Measurements from ENCODE around the gene PPIL6.

PPIL6 gene

GRCh38 chr6:109449064-109449794 lies 8.8 kb upstream of the PPIL6 start:
- no peak for DNase-seq (ENCODE audit: low read depth)

GRCh38 chr6:109448615-109449014 lies 8.2 kb upstream of the PPIL6 start:
- no peak for DNase-seq (ENCODE audit: low read depth)

DNA sequence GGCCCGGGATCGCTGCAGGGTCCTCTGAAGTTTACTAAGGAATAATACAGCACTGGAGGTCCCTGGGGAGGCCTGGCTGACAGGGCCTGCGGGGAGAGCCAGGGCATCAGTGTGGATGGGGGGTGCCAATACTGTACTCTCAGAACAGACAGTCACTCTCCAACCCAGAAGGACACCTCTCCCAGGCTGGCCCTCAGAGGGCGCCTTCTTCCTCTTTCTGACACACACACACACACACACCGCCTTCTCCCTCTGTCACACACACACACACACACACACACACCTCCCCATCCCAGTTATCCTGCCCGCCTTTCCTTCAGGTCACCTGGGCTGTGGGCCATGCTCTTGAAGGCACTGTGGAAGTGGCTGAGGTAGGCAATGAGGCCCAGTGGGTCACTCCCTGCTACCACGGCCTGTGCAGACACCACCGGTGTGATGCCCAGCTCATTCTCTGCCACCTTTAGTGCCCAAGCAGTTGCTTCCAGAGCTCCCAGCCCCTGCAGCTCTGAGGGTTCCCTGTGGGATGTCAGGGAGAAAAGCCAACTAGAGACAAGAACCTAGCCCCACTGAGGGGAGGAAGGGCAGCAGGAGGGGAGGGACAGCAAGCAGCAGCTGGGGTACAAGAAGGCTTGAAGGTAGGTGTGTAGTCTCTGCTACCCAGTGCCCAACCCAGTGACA lies 7.6 kb upstream of the PPIL6 start:
- DNase-seq (ENCODE audit: low read depth), result no peak

GRCh38 chr6:109447087-109447486 lies 6.7 kb upstream of the PPIL6 start:
- DNase-seq (ENCODE audit: low read depth), result no peak

- no peak for DNase-seq (ENCODE audit: low read depth)
Measured at GRCh38 chr6:109446541-109446940, 6.1 kb upstream of the PPIL6 start.

DNA sequence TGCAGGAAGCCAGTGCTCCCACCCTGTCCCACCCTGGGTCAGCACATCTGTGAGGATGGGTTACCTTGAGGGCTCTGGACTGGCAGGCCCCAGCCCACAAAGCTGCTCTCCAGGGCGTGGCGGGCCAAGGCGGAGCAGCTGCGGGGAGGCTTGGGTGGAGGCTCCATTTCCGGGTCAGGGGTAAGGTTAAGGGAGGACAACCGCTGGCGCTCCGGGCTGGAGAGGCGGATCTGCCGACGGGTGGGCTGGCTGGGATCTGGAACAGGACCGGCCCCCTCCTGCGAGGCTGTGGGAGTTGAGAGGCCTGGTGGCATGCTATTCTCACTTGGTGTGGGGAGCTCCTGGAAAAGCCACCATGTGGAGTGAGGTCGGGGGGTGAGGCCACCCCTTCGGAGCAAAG lies 5.6 kb upstream of the PPIL6 start:
- DNase-seq (ENCODE audit: low read depth), result no peak

- DNase-seq (ENCODE audit: low read depth), result peak; percentile 22
Measured at GRCh38 chr6:109445382-109445781, 5.0 kb upstream of the PPIL6 start.

GRCh38 chr6:109443425-109443950 lies 3.1 kb upstream of the PPIL6 start:
- DNase-seq (ENCODE audit: low read depth), result no peak

GRCh38 chr6:109442393-109442924 lies 2.0 kb upstream of the PPIL6 start:
- no peak for DNase-seq (ENCODE audit: low read depth)

DNA sequence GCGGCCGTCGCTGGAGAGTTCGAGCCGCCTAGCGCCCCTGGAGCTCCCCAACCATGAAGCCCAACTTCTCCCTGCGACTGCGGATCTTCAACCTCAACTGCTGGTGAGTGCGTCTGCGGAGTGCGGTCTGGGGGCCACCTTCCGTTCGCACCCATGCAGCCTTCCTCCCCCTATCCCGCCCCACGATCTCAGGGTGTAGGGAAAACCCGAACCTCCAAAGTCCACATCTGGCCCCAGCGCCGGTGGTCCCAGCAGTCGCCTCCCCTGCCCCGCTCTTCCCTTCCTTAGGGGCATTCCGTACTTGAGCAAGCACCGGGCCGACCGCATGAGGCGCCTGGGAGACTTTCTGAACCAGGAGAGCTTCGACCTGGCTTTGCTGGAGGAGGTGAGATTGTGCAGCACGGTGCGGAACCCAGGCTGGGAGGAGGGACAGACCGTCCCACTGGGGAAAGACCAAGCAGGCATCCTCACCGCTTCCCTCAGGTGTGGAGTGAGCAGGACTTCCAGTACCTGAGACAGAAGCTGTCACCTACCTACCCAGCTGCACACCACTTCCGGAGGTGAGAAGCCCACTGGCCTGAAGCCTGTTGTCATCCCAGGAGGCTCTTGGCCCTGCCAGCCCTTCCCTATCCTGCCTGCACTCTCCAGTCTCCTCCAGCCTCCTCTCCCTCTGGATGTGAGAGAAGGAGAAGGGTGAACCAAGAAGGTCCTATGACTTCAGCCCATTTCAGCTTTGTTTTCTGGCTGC lies 815 bp upstream of the PPIL6 start:
- peak; percentile 65 for DNase-seq (ENCODE audit: low read depth)

DNA sequence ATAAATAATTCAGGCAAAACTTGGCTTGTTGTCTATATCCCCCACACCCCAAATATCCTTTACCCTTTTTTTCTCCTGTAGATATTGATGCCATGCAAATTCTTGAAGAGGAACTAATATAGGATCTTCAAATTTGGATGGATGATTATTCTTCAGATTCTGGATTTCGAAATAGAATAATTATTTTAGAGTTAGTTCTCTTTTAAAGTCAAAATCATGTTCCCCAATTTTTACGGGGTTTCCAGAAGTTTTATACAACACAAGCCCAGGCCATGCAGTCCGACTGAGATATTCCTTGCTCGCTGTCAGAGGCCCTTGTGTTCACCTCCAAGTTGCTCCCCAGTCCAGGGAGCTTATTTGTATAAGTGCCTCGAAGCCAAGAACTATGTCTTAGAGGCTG lies 4.4 kb downstream of the PPIL6 start:
- no peak for DNase-seq (ENCODE audit: low read depth)

- no peak for DNase-seq (ENCODE audit: low read depth)
Measured at GRCh38 chr6:109434456-109434855, 6.0 kb downstream of the PPIL6 start.

- DNase-seq (ENCODE audit: low read depth), result no peak
Measured at GRCh38 chr6:109429496-109429895, 10.9 kb downstream of the PPIL6 start.

DNA sequence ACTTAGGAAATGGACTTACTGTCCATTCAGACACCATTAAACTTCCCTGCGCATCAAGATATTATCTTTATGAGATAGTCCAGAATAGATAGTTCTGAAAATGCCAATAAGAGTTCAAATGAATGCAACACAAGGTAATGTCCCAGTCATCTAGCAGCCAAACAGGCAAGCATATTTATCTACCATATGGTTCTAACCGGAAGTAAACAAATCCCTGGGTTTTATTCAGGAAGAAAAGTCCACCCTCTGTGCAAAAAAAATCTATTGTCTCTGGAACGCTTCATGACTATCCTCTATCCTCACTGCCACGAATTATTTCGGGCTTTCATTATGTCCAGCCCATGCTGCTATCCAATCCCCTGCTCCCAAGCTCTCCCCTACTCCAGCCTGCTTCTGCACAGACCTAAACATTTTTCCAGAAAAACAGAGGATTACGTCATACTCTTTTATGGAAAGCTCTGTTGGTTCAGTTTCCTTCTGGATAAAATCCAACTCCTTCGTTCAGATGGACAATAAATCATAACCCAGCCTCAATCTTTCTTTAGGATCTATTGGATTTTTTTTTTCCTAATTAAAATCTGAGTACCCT lies 11.4 kb downstream of the PPIL6 start:
- DNase-seq (ENCODE audit: low read depth), result peak; percentile 33

DNA sequence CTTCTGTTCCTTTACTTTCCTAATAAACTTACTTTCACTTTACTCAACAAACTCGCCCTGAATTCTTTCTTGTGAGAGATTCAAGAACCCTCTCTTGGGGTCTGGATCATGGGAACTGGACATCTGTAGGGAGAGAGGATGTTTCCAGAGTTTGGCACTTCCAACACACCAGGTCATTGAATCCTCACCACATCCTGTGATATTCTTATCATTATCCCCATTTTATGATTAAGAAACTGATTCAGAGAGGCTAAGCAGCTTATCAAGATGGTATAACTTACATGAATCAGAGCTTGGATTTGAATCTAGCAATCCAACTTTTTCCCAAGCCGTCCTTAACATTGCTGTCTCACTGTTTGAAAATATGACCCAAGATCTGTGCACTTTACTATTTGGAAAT lies 15.5 kb downstream of the PPIL6 start:
- DNase-seq (ENCODE audit: low read depth), result no peak

GRCh38 chr6:109421184-109421583 lies 19.2 kb downstream of the PPIL6 start:
- DNase-seq (ENCODE audit: low read depth), result no peak

DNA sequence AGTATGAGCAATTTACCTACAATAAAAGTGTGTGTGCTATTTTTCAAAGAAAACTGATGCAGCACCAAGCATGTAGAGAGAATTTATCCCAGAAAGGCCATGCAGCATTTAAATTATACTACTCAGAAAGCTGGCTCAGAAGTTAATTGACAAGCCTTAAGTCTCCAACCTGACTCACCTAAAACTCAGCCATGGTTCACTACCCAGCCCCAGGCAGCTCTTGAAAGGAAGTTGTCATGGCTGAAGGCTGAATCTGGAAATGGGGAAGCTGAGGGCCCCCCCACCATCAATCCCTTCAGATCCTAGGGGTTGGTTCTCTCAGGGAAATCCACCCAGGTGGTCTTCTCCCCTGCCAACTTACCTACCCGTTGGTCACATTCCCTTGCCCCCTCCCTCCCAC lies 19.7 kb downstream of the PPIL6 start:
- DNase-seq (ENCODE audit: low read depth), result peak; percentile 41

GRCh38 chr6:109417646-109418045 lies 22.8 kb downstream of the PPIL6 start:
- no peak for DNase-seq (ENCODE audit: low read depth)

- DNase-seq (ENCODE audit: low read depth), result no peak
Measured at GRCh38 chr6:109411034-109411433, 29.4 kb downstream of the PPIL6 start.

DNA sequence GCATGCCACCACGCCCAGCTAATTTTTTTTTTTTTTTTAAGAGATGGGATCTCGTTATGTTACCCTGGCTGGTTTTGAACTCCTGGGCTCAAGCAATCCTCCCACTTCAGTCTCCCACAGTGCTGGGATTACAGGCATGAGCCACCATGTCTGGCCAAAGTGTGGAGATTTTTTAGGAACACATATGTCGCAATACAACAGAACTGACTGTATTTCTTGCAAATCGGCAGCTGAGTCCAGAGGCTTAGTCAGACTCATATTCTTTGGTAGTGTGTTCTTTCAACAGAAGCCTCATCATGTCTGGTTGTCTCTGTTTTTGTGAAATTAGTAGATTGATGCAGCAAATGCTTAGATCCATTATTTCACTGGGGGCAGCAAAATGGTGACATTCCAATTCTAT lies 34.2 kb downstream of the PPIL6 start:
- peak; percentile 38 for DNase-seq (ENCODE audit: low read depth)

- DNase-seq (ENCODE audit: low read depth), result peak; percentile 33
Measured at GRCh38 chr6:109397020-109397419, 43.4 kb downstream of the PPIL6 start.

DNA sequence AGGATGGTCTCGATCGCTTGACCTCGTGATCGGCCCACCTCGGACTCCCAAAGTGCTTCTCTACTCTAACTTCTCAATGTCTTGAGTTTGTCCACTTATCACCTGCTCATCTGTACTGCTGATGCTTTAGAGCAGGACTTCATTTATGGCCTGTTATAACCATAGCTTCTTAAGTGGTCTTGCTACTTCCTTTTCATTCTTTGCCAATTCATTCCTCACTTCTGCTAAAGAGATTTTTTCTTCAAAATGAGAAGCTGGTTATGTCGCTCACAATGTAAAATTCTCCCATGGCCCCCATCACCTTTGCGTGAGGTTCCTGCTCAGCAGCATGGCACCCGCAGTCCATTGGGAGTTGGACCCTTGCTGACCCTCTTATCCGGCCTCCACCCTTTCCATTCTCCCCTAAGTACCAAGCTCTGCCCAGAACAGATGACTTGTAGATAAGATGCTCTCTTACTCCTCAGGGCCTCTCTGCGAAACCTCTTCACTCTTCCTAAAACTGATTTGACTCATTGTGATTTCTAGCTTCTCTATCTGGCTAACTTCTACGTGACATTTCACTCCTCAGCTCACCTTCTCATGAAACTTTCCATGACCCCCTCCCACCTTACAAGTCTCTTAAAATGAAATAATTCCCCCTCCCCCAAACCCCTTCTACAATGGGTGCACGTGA lies 44.2 kb downstream of the PPIL6 start:
- no peak for DNase-seq (ENCODE audit: low read depth)
